GM18909 (cell line): ENCODE results near the gene PDE6C.

Source experiments
- ATAC-seq: cut with Tn5 transposase; IDR thresholded peaks from one replicate; pipeline ENCODE4 v1.9.1; 2021; ENCODE audit warnings: mild to moderate bottlenecking; ENCODE audit not compliant: unreplicated experiment, poor library complexity

Gene PDE6C

GRCh38 chr10:93628858-93629257, 16.5 kb downstream of the PDE6C start:
- ATAC-seq, result no peak

DNA sequence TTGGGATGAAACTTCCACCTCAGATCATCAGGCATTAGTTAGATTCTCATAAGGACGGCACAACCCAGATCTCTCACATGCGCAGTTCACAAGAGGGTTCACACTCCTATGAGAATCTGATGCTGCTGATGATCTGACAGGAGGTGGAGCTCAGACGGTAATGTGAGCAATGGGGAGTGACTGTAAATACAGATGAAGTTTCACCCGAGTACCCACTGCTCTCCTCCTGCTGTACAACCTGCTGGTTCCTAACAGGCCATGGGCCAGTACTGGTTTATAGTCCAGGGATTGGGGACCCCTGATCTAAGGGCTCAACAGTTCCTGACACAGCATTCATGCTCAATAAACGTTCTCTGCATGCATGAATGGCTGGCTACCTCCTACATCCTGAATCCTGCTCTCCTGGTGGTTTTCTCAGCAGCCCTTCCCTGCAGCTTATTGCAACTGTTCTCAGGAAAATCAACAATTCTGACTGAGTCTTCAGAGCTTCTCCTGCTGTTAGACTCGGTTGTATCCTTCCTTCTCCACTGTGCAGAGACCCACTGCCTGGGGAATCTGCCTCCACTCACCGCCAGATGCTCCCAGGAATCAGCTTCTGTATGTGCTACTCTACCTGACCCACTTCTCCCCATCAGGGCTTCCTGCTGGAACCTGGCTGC, 17.4 kb downstream of the PDE6C start:
- ATAC-seq, result no peak

DNA sequence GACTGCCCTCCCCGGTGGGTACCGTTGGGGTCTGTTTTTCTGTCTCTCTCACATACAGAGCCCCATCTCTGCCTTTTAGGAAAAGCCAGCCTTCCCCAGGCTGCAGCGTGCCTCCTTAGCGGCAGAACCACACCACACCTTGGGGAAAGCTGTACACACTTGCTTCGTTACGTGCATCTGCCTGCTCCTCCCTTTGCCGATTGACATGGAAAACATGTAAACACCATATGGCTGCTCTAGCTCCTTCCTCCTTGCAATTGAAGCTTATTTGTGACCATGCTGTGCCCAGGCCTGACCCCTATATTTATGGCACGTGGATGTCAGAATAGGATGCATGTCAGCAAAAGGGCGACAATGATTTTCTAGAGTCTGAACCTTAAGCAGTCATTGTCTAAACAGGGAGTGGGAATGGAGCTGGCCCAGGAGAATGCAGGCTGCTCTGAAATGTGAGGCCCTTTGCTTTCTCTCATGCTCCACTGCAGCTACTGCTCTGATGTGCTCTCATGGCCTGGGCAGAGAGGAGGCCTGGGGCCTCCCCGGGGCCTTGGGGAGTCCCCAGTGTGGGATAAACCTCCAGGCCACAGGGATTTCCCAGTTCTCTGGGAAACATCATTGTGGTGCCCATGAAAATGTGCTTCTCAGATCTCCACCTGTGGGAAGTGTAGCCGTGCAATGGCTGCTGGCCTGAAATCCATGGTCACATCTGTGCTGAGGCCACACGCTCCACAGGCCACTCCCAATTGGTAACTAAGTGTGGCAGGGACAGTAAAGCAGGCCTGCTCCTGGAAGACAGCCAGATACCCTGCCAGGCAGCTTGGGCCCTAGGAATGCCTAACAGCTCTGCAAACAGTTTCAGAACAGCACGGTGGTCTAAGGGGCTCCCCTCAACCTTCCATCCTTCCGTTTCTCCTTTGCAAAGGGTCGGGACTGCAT, 18.6 kb downstream of the PDE6C start:
- no peak for ATAC-seq

DNA sequence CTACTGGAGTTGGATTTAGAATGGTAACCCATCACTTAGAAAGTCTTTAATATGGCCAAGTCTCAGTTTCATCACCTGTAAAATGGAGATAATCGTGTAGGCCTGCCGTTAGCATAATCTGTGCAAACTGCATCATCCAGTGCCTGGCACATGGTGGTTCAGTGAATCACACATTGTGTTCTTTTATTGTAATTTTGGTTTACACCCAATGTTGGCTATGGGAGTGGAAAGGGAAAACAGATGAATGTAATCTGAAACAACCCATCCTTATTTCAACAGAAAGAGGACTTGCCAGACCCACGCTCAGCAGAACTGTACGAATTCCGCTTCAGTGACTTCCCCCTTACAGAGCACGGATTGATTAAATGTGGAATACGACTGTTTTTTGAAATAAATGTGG, 27.5 kb downstream of the PDE6C start:
- no peak for ATAC-seq

GRCh38 chr10:93652857-93653256, 40.5 kb downstream of the PDE6C start:
- ATAC-seq, result no peak

- no peak for ATAC-seq
Measured at GRCh38 chr10:93654201-93654600, 41.9 kb downstream of the PDE6C start.

DNA sequence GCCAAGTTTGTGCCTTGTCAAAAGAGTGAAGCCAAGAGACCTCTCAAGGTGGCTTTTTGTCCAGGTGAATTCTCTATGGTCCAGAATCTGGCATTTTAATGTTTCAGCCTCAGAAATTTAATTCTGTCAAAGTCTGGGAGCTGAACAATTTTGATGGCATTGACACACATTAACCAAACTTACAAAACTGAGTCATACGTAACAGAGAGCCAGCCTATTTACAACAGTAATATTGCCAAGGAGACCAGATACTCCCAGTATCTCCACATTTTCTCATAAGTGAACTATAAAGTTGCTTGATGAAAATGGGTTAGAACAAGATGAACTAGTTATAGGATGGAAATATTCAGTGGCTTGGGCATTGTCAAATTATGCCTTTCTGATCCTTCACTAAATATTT, 43.8 kb downstream of the PDE6C start:
- ATAC-seq, result no peak

GRCh38 chr10:93657757-93658156, 45.4 kb downstream of the PDE6C start:
- no peak for ATAC-seq

DNA sequence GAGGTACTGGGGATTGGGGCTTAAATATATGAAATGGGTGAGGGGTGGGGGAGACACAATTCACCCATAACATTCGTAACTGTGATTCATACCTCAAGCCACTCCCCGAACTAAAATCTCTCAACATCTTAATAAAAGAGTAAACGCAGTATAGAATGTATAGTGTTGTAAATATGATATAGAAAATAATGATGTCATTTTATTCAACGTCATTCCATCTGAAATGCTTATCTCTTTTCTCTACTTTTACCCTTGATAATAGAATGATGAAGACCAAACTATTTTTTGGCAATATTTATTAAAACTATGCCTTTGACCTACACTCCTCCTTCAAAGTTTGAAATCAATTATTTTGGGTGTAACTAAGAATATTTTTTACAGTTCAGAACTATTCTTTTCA, 53.7 kb downstream of the PDE6C start:
- ATAC-seq, result no peak

DNA sequence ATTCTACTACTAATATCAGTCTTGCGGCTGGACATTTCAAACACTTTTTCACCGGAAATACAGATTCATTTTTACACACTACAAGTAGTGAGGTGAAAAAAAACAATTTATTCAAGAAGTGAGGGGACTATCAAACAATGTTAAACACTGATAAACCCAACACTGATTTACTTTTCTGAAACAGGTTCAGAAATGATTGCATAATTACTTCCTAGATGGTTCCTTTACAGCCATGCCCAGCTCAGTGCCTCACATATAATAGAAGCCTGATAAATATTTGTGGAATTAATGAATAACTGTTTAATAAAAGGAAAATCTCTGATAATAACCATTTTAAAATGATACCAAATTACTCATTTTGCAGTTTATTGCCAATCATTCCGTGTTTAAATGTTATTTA, 55.5 kb downstream of the PDE6C start:
- ATAC-seq, result no peak

GRCh38 chr10:93670372-93670771, 58.0 kb downstream of the PDE6C start:
- ATAC-seq, result no peak

- no peak for ATAC-seq
Measured at GRCh38 chr10:93671042-93671441, 58.7 kb downstream of the PDE6C start.

DNA sequence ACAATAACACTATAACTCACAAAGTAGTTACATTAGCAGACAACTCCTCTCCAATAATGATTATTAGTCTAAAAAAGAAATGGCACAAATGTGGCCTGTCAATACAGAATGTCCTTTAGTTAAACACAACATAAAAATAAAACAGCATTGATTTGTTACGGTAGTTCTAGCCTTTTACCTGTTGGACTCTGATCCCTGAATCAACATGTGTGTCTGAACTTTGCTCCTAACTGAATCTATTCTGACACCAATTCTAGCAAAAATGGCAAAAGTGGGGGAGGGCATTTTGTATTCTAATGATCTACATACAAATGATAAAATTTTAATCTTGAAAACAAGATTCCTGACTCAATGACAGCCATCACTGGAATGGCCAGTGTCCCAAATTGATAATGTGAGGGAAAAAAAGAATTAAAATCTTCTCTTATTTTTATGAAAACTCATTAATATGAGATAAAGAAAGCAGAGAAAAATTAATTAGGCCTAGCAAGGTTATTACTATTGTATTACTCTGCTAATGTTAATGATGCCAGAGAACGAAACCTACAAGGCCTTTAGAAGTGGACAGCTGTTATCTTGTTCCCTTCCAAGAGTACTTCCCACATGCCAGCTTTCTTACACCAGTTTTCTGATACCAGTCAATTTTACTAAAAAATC, 59.8 kb downstream of the PDE6C start:
- ATAC-seq, result no peak

DNA sequence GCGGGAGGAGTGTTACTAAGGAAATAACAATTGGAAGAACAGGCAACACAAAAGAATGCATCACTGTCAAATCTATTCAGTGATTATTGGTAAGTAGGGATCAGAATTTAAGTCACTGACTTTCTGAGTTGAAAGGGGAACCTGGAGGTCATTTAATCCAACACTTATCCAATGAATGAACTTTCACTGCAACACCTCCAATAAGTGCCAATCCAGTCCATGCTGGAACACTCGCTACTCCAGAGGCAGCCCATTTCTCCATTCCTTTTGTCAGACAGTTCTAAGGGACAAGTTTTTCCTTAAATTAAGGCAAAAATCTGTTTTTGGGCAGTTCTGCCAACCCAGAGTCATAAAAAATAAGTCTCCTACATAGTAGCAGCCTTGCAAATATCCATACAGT, 60.6 kb downstream of the PDE6C start:
- no peak for ATAC-seq

DNA sequence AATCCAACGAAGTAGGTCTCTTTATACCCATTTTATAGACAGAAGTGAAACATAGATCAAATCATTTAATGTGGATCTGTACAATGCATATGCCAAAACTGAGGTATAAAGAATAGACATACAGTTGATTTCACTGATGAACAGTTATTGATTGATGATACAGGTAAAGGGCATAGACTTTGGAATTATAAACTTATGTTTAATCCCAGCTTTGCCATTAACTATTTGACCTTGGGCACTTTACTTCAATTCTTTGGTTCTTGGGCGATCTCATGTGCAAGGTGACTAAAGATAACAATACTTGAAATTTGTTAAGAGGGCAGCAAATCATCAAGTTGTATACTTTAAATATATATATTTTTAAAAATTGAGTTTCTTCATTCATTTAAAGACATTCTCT, 61.5 kb downstream of the PDE6C start:
- no peak for ATAC-seq

DNA sequence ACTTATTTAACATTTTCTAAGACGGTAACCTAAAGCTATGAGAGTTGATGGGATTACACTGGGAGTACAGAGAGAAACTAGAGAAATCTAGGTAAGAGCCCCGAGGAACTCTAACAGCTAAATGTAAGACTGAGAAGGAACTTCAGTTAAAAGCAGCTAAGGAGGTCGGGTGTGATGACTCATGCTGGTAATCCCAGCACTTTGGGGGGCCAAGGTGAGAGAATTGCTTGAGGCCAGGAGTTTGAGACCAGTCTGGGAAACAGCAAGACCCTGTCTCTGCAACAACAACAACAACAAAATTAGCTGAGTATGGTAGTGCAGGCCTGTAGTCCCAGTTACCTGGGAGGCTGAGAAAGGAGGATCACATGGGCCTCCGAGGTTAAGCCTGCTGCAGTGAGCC, 66.0 kb downstream of the PDE6C start:
- no peak for ATAC-seq

DNA sequence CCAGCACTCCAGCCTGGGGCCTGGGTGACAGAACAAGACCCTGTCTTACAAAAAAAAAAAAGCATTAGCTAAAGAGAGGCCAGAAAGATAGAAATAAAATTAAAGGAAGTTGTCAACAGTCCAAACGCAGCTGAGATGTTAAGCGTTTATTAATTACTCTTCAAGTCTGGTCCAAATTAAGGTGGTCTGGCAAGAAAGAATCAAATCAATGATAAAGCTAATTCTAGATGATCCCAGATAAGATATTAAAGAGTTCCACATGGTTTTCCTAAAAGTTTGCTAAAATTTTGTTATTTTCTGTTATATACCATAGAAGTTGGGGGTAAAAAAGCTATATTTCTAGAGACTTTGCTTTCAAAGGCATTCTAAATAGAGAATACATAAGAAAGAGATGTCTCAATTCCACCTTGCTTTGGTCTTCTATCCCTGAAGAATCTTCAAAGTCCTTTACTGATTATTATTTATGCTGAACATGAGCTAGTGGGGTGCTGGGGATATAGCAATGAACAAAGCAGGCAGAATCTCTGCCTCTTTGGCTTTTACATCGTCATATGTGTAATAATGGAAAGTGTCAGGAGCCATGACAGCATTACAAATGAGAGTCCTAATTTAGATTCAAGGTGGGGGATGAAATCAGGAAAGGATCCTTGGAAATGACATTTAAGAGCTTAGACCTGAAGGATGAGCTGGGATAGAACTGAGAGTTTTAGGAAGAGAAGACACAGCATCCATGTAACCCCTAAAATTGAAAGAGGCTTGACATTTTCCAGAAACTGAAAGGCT, 66.7 kb downstream of the PDE6C start:
- ATAC-seq, result no peak

GRCh38 chr10:93680412-93681047, 68.2 kb downstream of the PDE6C start:
- no peak for ATAC-seq

DNA sequence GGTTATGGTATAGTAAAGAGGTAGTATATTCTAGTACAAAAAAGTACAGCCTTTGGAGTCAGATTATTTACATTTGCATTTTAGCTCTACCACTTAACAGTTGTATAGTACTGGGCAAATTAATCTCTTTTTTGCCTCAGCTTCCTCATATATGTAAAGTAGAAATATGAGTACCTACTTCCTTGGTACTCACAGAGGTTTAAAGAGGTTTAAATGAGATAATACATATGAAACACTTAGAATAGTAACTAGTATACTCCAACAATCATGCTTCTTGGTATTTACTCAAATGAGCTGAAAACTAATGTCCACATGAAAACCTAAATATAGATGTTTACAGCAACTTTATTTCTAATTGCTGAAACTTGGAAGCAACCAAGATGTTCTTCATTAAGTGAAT, 75.4 kb downstream of the PDE6C start:
- ATAC-seq, result no peak

GRCh38 chr10:93695740-93696139, 83.4 kb downstream of the PDE6C start:
- no peak for ATAC-seq
